Activated CD4-positive, CD25-positive, alpha-beta regulatory T cell treated with anti-CD3 and anti-CD28 coated beads, Interleukin-2, amount 50 U/mL, for 24 hours (primary cell): ENCODE data around the gene NKX6-2.
"Not testable (repeated sequence)": the region's sequence is repeated elsewhere in the genome, so short reads cannot be mapped to it uniquely, and the experiment has no call there.

ENCODE experiments used
- ATAC-seq, 2 donors: fragments of 150-1000 bp; cut with Tn5 transposase; one replicate each; pipeline ENCODE4 v1.10.0; 2021; ENCODE audit warnings: mild to moderate bottlenecking in 1 of 2, moderate library complexity in 1 of 2

The NKX6-2 gene

GRCh38 chr10:132793871-132794849, 8.2 kb upstream of the NKX6-2 start:
- ATAC-seq, result no peak

GRCh38 chr10:132793213-132793612, 7.3 kb upstream of the NKX6-2 start:
- no peak for ATAC-seq

DNA sequence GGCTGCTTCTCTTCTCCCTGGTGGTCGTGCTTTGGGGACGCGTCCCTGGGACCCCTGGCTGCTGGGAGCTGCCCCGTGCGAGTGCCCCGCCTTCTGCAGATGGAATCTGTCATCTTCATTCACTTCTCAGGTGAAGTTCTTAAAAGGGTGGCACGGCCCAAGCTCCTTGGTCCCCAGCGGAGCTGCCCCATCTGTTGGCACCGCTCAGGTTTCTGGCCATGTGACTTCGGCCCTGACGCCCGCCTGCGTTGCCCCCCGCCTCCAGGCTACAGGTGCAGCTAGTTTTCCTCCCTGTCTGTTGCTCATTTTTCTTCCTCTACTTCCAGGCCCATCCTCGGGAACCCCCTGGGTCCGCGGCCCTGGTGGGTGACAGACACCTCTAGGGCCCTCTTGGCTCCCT, 6.8 kb upstream of the NKX6-2 start:
- ATAC-seq, result no peak

- not testable (repeated sequence) for ATAC-seq
Observed at GRCh38 chr10:132792099-132792498, 6.2 kb upstream of the NKX6-2 start.

DNA sequence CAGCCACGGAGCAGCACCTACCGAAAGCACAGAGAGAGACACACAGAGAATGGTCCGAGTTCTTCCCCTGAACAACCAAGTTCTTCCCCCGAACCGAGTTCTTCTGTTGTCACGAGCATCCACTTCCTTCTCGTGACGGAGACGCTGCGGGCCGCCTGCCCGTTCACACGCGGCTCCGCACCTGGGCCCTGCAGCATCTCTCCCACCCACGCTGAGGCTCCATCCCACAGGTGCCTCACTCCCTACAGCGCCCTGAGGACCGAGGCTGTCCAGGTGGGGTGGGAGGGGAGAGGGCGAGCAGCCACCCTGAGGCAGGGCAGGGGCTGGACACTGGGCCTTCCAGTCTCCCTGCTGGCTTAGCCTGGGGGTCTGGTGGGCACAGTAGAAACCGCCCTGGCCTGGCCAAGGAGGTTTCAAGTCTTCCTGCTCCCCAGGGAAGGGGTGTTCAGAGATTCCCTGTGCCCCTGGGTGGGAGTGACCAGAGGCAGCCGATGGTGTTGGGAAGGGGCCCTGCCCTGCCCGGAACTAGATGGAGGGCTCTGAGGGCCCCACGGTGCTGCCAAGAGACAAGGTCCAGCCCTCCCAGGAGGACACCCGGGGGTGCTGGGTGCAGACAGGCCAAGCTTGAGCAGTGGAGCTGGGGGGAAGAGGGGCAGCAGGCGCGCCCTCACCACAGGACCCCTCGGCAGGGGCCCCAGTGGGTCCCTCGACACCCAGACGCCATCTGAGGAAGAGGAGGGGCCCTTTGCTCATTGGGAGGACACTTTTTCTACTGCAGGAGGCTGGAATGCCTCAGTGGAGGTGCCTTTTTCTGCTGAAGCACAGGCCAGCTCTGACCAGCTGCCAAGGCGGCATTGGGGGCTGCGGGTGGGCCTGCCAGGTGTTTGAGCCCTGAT, 5.2 kb upstream of the NKX6-2 start:
- ATAC-seq, result no peak

- ATAC-seq, result no peak
Observed at GRCh38 chr10:132790470-132790869, 4.5 kb upstream of the NKX6-2 start.

DNA sequence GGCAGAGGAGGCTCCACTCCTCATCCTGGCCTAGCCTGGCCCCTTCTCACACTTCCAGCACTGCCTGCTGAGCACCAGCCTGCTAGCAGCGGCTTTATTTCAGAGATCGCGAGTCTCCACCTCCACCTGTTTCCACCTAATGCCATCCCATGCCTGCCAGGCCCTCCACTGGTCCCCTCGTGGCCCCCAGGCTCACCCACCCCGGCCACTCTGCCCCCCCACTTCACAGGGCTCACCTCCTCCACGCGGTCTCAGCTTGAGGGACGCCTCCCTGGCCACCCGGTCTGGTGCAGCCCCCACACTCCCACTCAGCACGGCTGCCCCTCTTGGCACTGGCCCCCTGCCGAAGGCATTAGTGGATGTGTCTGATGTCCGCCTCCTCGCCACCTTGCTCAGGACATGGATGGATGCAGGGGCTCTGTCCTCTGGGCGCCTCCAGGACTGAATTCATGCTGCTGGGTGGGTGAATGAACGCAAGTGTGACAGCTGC, 3.8 kb upstream of the NKX6-2 start:
- no peak for ATAC-seq

DNA sequence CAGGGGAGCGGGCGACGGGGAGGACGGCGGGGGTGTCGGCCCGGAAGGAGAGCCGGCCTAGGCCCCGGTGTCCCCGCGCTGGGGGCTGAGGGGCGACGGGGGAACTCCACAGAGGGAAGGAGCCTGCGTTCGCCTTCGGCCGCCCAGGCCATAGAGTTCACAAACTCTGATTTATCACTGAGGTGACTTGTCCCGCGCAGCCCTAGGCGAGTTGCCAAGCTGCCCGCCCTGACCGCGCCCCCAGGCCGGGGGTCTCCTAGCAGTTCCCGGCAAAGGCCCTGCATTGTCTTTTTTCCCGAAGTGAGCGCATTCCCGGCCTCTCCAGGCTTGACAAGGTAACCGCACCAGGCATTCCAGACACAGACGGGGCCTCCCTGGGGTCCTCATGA, 2.9 kb upstream of the NKX6-2 start:
- ATAC-seq, result no peak

DNA sequence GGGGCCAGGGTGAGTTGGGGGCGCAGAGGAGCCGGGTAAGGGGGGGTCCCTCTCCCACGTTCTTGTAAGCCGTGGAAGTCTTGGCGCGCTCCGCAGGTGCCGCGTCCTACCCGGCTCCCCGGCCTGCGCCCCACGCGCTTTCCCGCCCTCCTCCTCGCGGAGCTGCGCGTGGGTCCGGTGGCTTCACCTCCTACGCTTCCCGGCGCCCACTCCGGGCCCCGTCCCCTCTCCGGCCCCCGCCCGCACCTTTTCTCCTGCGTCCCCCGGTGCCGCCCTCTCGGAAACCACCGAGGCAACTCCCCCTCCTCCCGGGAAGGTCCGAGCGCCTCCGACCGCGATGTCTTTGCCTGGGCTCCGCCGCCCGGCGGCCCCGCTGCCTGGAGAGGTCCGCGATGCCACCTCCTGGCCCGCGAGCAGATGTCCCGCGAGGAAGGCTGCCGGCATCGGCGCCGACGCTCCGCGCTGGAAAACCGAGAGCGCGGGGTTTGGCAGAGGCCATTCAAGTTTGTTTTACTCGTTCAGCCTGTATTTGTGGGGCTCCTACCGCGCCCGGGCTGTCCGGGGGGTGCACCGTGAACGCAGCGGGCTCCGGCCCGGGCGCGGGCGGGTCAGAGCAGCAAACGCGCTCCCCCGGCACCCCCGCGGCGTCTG, 2.4 kb upstream of the NKX6-2 start:
- no peak for ATAC-seq

GRCh38 chr10:132787495-132788179, 1.7 kb upstream of the NKX6-2 start:
- no peak for ATAC-seq

GRCh38 chr10:132786884-132787494, 1.0 kb upstream of the NKX6-2 start:
- no peak for ATAC-seq

DNA sequence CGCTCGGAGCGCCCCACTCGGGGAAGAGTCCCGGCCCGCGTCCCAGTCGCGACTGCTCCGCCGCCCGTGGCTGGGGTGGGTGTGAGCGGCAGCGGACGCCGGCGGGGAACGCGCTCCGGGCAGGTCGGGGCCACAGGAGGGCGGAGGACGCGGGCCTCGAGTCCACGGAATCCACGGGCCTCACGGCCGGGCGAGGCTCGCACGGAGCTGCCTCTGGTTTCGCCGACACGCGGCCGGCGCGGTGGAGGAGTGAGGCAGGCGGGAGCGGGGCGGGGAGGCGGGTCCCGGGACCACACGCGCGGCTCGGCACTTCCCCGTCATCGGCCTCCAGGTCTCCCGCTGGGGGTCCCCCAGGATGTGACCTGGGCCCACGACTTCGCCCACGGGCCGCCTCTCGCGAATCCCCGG, 533 bp upstream of the NKX6-2 start:
- ATAC-seq, result no peak

DNA sequence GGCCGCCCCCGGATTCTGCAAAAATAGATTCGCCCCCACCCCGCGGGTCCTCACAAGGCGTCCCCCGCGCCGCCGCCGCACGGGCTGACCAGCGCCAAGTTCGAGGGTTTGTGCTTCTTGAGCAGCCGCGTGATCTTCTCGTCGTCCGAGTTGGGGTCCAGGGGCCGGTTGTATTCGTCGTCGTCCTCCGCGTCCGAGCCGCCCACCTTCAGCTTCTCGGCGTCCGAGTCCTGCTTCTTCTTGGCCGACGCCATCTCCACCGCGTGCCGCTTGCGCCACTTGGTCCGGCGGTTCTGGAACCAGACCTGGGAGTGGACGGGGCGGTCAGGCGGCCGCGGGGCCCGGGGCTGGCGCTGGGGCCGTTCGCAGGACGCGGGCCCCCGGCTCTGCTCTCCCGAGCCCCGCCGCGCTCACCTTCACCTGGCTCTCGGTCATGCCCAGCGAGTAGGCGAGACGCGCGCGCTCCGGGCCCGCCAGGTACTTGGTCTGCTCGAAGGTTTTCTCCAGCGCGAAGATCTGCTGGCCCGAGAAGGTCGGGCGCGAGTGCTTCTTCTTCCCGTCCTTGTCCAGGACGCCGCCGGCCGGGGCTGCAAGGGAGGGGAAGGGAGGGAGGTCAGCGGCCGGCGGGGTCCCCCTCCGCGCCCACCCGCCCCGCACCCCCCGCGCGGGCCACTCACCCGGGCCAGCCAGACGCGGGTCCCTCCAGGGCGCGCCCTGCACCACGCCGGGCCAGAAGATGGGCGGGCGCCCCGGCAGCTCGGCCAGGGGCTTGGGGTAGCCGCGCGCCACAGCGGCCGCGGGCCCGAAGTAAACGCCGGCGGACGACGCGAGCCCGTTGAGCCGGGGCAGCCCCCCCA, 853 bp downstream of the NKX6-2 start:
- no peak for ATAC-seq

DNA sequence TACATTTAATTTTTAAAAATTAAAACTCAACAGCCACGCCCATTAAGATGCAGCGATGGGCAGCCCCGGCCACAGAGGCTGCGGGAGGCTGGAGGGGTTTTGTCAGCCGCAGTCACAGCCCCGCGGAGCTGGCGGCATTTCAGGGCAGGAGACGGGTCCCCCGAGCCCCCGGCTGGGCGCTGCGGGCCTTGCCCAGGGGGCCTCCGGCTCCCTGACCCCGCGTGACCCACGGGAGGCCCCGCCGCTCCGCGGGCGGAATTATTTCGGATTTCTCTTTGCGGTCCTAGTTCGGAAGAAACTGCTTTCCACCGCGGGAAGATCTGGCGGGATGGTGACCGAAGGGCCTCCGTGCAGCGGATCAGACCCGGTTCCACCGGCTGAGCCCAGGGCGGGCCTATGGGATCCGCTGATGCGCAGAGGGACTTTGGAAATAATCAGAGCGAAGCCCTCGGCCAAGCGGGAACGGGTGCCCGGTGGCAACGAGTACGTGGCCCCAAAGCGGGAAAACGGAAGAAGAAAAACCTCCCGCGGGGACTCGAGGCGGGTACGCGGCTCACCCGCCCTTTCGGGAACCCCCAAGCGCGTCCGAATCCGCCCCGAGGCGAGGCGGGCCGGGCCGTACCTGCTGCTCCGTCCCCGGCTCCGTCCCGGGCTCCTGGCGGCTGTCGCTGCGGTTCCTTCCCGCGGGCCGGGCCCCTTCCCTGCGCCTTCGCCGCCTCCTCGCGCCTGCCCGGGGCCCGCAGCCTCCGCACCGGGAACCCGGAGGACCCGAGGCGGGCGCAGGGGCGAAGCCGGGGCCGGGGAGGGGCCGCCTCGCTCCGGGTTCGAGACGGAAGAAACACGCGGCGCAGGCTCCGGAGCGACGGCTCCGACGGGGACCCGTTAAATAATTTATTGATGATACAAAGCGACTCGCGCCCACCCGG, 1.7 kb downstream of the NKX6-2 start:
- no peak for ATAC-seq

- ATAC-seq, result no peak
Observed at GRCh38 chr10:132783165-132783939, 2.6 kb downstream of the NKX6-2 start.

DNA sequence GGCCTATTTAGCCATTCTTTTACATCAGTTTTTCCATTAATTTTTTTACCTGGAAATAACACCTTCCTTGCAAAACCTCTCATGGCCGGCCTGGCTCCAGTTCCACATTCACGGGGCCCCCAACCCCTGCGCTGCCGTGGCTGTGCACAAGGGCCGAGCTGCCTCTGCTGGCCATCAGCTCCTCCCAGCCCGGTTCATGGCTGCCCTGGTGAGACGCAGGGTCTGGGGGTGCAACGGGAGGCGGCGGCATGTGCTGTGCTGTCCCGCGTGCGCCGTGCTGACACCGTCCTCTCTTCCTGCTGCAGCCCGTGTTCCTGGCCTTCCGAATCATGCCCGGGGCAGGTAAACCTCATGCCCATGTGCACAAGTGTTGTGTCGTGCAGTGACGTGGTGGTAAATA, 4.4 kb downstream of the NKX6-2 start:
- no peak for ATAC-seq

DNA sequence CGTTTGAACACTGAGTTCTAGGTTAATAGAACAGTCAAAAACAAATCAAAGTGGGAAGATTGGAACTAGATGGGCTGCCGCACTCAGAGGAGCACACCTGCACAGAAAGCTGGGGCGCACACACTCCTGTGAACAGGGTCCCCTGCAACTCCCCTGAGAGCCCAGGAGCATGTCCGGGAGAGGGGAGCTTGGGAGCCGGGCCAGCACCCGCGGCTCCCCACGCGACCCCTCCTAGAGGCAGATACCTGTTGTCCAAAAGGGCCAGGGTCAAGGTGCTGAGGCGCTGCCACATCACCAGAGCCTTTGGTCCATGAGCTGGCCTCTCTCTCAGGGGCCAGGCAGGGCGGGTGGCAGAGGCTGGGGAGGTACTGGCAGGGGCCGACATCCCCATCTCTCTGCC, 5.6 kb downstream of the NKX6-2 start:
- no peak for ATAC-seq

DNA sequence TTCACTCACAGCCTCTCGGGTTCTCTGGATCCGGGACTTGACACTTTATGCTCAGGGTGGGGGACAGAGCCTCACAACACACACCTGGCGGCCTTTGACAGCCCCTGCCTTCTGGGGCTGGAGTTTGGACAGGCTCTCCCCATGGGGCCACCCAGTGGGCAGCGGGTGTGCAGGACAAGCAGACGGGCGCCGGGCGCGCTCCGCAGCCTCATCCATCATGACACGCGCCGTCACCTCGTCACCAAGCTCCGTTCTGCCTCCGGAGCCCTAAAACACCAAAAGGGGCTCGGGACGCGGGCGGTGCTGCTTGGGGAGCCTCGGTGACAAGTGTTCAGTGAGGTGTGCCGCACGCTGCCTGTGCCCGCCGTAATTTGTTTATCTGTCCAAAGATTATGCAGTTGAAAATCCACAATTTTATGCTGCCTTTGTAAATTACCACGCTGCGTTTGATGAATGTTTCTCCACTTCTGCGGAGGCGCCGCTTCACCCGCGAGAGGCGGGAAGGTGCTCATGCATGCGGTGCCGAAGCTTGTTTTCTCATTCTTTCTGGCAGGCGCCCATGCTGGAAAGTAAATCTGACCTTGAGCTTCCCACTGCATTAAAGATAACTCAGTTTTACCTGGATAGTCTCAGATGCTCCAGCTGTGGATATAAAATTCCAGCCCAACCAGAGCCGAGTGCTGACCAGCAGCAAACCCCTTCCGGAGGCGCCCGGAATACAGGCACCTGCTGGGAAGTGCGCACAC, 6.2 kb downstream of the NKX6-2 start:
- no peak for ATAC-seq
